Medulla oblongata (tissue), 1 donor: ENCODE results near the gene RAB5A.
"Not testable (repeated sequence)": the region's sequence is repeated elsewhere in the genome, so short reads cannot be mapped to it uniquely, and the experiment has no call there.

ENCODE experiments used
- DNase-seq: peaks from one replicate; pipeline ENCODE4 v3.0.0-alpha.2; 2015; ENCODE audit errors: extremely low spot score

The RAB5A gene

GRCh38 chr3:19947549-19948225, 790 bp downstream of the RAB5A start:
- DNase-seq, result peak; percentile 45

- no peak for DNase-seq
These were observed 1.3 kb downstream of the RAB5A start for GRCh38 chr3:19948226-19948591.

- DNase-seq, result no peak
These were observed 3.4 kb downstream of the RAB5A start for GRCh38 chr3:19950316-19950715.

- no peak for DNase-seq
These were observed 7.8 kb downstream of the RAB5A start for GRCh38 chr3:19954676-19955075.

- not testable (repeated sequence) for DNase-seq
These were observed 10.5 kb downstream of the RAB5A start for GRCh38 chr3:19957354-19957753.

- no peak for DNase-seq
These were observed 12.6 kb downstream of the RAB5A start for GRCh38 chr3:19959505-19959904.

- DNase-seq, result no peak
These were observed 13.8 kb downstream of the RAB5A start for GRCh38 chr3:19960696-19961095.

- DNase-seq, result no peak
These were observed 15.1 kb downstream of the RAB5A start for GRCh38 chr3:19961960-19962359.

- no peak for DNase-seq
These were observed 20.3 kb downstream of the RAB5A start for GRCh38 chr3:19967208-19967607.

- DNase-seq, result no peak
These were observed 20.9 kb downstream of the RAB5A start for GRCh38 chr3:19967812-19968211.

GRCh38 chr3:19970327-19970726, 23.4 kb downstream of the RAB5A start:
- no peak for DNase-seq

GRCh38 chr3:19972054-19972453, 25.2 kb downstream of the RAB5A start:
- no peak for DNase-seq

GRCh38 chr3:19988904-19989303, 42.0 kb downstream of the RAB5A start:
- not testable (repeated sequence) for DNase-seq

GRCh38 chr3:19994796-19995195, 47.9 kb downstream of the RAB5A start:
- DNase-seq, result no peak

GRCh38 chr3:19997502-19997901, 50.6 kb downstream of the RAB5A start:
- no peak for DNase-seq

- no peak for DNase-seq
These were observed 55.0 kb downstream of the RAB5A start for GRCh38 chr3:20001932-20002331.

- DNase-seq, result no peak
These were observed 61.1 kb downstream of the RAB5A start for GRCh38 chr3:20007960-20008359.

- DNase-seq, result no peak
These were observed 61.7 kb downstream of the RAB5A start for GRCh38 chr3:20008646-20009045.

- no peak for DNase-seq
These were observed 65.3 kb downstream of the RAB5A start, which contains the start of gene PP2D1 for GRCh38 chr3:20012164-20012563. Gene PP2D1, minus strand, starts transcription at chr3:20012264. Its CDS starts 192 bp downstream, at chr3:20012072.

- DNase-seq, result no peak
These were observed 66.5 kb downstream of the RAB5A start for GRCh38 chr3:20013396-20013795.

GRCh38 chr3:20015525-20015924, 68.6 kb downstream of the RAB5A start:
- no peak for DNase-seq

- not testable (repeated sequence) for DNase-seq
These were observed 69.2 kb downstream of the RAB5A start for GRCh38 chr3:20016076-20016475.

GRCh38 chr3:20022954-20023622, 76.2 kb downstream of the RAB5A start:
- DNase-seq, result no peak
